Neuronal stem cell (in vitro differentiated cells): Measurements from ENCODE around the gene DUSP1.

Source experiments
- DNase-seq: peaks from one replicate; pipeline ENCODE4 v3.0.0-alpha.2; 2013; ENCODE audit warnings: low spot score
- H2AFZ ChIP-seq: one replicate; pipeline ENCODE4 v1.6.1; 2013; ENCODE audit warnings: mild to moderate bottlenecking, low read length, inconsistent platforms
- H2AK5ac ChIP-seq: 2 replicates; pipeline ENCODE4 v1.6.1; 2013; ENCODE audit warnings: low read depth, mild to moderate bottlenecking, inconsistent platforms, low read length, moderate library complexity, mixed read lengths
- H2BK120ac ChIP-seq: 2 replicates; pipeline ENCODE4 v1.6.1; 2013; ENCODE audit warnings: low read depth, mild to moderate bottlenecking, inconsistent platforms, low read length, moderate library complexity, mixed read lengths
- H2BK12ac ChIP-seq: one replicate; pipeline ENCODE4 v1.6.1; 2013; ENCODE audit warnings: low read length, inconsistent platforms
- H2BK15ac ChIP-seq: 2 replicates; pipeline ENCODE4 v1.6.1; 2013; ENCODE audit warnings: mild to moderate bottlenecking, low read length, inconsistent platforms, mixed read lengths
- H2BK5ac ChIP-seq: one replicate; pipeline ENCODE4 v1.6.1; 2013; ENCODE audit warnings: inconsistent platforms, mild to moderate bottlenecking, low read length, moderate library complexity
- H3K14ac ChIP-seq: one replicate; pipeline ENCODE4 v1.6.1; 2013; ENCODE audit warnings: low read length, inconsistent platforms
- H3K18ac ChIP-seq: 2 replicates; pipeline ENCODE4 v1.6.1; 2013; ENCODE audit warnings: low read length, inconsistent platforms
- H3K23ac ChIP-seq: 2 replicates; pipeline ENCODE4 v1.6.1; 2013; ENCODE audit warnings: low read depth, mild to moderate bottlenecking, mixed read lengths, low read length, inconsistent platforms; ENCODE audit not compliant: poor library complexity
- H3K27ac ChIP-seq: replicated peaks from 3 replicates; pipeline ENCODE4 v1.5.1; 2013; ENCODE audit warnings: low read length, inconsistent platforms
- H3K27me3 ChIP-seq, 3 experiments: 2 replicates each; pipeline ENCODE4 v1.6.1; 2013; ENCODE audit warnings: low read length in 3 of 3, mild to moderate bottlenecking in 2 of 3, inconsistent platforms in 1 of 3, low read depth in 1 of 3, mixed read lengths in 1 of 3, moderate library complexity in 1 of 3; ENCODE audit not compliant: control insufficient read depth in 3 of 3, insufficient read depth in 3 of 3
- H3K36me3 ChIP-seq, 2 donors: replicated peaks in 1 of 2; 2 replicates each; pipeline ENCODE4 v1.6.1; 2013; ENCODE audit warnings: low read length in 2 of 2; ENCODE audit not compliant: control insufficient read depth in 2 of 2, insufficient read depth in 2 of 2
- H3K4ac ChIP-seq: 2 replicates; pipeline ENCODE4 v1.6.1; 2013; ENCODE audit warnings: inconsistent platforms, mild to moderate bottlenecking, low read length, moderate library complexity
- H3K4me1 ChIP-seq, 2 donors: 1 replicate in 1 of 2; 2 replicates in 1 of 2; pipeline ENCODE4 v1.6.1; 2013; ENCODE audit warnings: low read length in 2 of 2, low read depth in 1 of 2; ENCODE audit not compliant: control insufficient read depth in 2 of 2, insufficient read depth in 1 of 2
- H3K4me2 ChIP-seq: one replicate; pipeline ENCODE4 v1.6.1; 2013; ENCODE audit warnings: mild to moderate bottlenecking, low read length, inconsistent platforms; ENCODE audit not compliant: insufficient read depth, poor library complexity, severe bottlenecking
- H3K4me3 ChIP-seq, 2 donors: 2 replicates each; pipeline ENCODE4 v1.5.1; 2013; ENCODE audit warnings: low read length in 2 of 2, mild to moderate bottlenecking in 2 of 2, inconsistent platforms in 1 of 2, moderate library complexity in 1 of 2
- H3K79me1 ChIP-seq: one replicate; pipeline ENCODE4 v1.6.1; 2013; ENCODE audit warnings: low read depth, mild to moderate bottlenecking, inconsistent platforms, low read length, moderate library complexity
- H3K9ac ChIP-seq: one replicate; pipeline ENCODE4 v1.6.1; 2013; ENCODE audit warnings: mild to moderate bottlenecking, low read depth, low read length, inconsistent platforms; ENCODE audit not compliant: poor library complexity
- H3K9me3 ChIP-seq, 2 donors: replicated peaks in 1 of 2; 2 replicates each; pipeline versions ENCODE3 to v1.6.1; 2013; ENCODE audit warnings: low read length in 2 of 2, mild to moderate bottlenecking in 2 of 2, inconsistent platforms in 1 of 2, low read depth in 1 of 2, mixed read lengths in 1 of 2, moderate library complexity in 1 of 2; ENCODE audit not compliant: control insufficient read depth in 2 of 2, insufficient read depth in 1 of 2
- H4K8ac ChIP-seq: one replicate; pipeline ENCODE4 v1.6.1; 2013; ENCODE audit warnings: low read depth, mild to moderate bottlenecking, inconsistent platforms, low read length, moderate library complexity
- H4K91ac ChIP-seq: one replicate; pipeline ENCODE4 v1.6.1; 2013; ENCODE audit warnings: low read length, low read depth, mild to moderate bottlenecking, inconsistent platforms; ENCODE audit not compliant: poor library complexity
- WGBS, 2 donors: extraction: QIAGEN DNeasy Blood & Tissue Kit; methylation state at CpG; one replicate each; pipeline ENCODE4 v1.1.7; 2013; ENCODE audit warnings: missing lambda C conversion rate in 2 of 2, mixed read lengths in 1 of 2; ENCODE audit not compliant: insufficient read length in 2 of 2, insufficient replicate concordance in 1 of 2; ENCODE audit errors: extremely low coverage in 2 of 2; 5-methylcytosine and 5-hydroxymethylcytosine counted together

DUSP1 gene

DNA sequence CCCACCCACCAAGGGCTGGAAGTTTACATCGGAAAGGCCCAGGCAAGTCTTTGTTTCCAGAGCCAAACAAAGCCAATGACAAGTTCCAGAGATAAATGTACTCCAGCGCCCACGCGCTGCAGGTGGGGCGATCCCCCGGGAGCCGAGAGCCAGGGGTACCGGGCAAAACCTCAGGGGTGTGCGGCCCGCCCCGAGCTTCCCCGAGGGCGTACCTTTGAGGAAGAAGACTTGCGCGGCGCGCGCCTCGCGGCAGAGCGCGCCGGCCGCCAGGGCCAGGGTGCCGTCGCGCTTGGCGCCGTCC, 671 bp downstream of the DUSP1 start:
- WGBS, 2 donors: no CpG with 5 or more reads among the region's 29 CpGs
- Histone ChIP-seq H3K4me1 (peaks cover 16 to 29% of the 10 kb centered on the region in 2 donors), H3K9me3 (peaks cover 0 to 3% of the 10 kb centered on the region in 2 donors)

DNA sequence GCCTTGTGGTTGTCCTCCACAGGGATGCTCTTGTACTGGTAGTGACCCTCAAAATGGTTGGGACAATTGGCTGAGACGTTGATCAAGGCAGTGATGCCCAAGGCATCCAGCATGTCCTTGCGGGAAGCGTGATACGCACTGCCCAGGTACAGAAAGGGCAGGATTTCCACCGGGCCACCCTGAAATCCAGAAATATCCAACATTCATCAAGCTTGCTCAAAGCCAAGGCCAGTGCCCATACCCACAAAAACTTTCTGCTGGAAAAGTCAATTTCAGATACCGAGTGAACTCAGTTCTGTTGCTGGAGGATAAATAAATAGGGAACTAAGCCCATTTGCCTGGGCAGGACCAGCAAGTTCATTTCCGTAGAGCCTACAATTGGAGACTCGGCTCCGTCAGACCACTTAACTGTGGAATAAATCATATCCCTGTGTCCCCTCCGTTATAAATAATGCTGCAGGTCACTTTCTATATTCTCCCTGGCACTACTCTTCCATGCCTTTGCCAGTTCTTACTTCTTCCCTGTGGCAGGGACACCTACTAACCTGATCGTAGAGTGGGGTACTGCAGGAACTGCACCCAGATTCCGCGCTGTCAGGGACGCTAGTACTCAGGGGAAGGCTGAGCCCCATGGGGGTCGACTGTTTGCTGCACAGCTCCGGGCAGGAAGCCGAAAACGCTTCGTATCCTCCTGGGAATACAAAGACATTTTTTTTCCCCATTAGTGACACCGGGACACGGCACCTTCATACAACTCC, 1.2 kb downstream of the DUSP1 start:
- H4K91ac ChIP-seq: no peak overlapping the region
- no CpG with 5 or more reads among the region's 21 CpGs for WGBS, 2 donors
- no peak overlapping the region for H3K4ac ChIP-seq
- H3K9me3 ChIP-seq: peaks cover 0 to 3% of the 10 kb centered on the region in 2 donors
- H3K4me2 ChIP-seq: peak overlapping the region; percentile 90
- H3K4me3 ChIP-seq: peak overlapping the region; percentile 90 to 91
- H3K27me3 ChIP-seq: peaks cover 0 to 4% (median 0%) of the 10 kb centered on the region in 3 experiments
- peak overlapping the region; percentile 94 for H3K9ac ChIP-seq
- H3K23ac ChIP-seq: no peak overlapping the region
- H4K8ac ChIP-seq: no peak overlapping the region
- no peak for DNase-seq
- no peaks in the 10 kb centered on the region for H3K79me1 ChIP-seq
- no peak overlapping the region for H2BK15ac ChIP-seq
- H3K36me3 ChIP-seq: peaks cover 16 to 31% of the 10 kb centered on the region in 2 donors
- H2BK120ac ChIP-seq: no peak overlapping the region
- no peak overlapping the region for H2BK5ac ChIP-seq
- H3K18ac ChIP-seq: peak overlapping the region; percentile 97
- peak overlapping the region; percentile 98 for H2AFZ ChIP-seq
- no peak overlapping the region for H2AK5ac ChIP-seq
- no peak overlapping the region for H3K14ac ChIP-seq
- H3K4me1 ChIP-seq: peaks cover 18 to 32% of the 10 kb centered on the region in 2 donors
- H2BK12ac ChIP-seq: no peak overlapping the region
- H3K27ac ChIP-seq: no peak overlapping the region

More for the DNA sequence above, 671 bp downstream of the DUSP1 start:
- Histone ChIP-seq H3K9ac (peak overlapping the region; percentile 94), H3K4ac (peak overlapping the region; percentile 17), H3K27me3 (peaks cover 0 to 4% (median 0%) of the 10 kb centered on the region in 3 experiments), H4K91ac (no peak overlapping the region), H2AK5ac (no peak overlapping the region), H3K4me2 (peak overlapping the region; percentile 90), H3K79me1 (no peaks in the 10 kb centered on the region), H2BK120ac (no peak overlapping the region), H3K18ac (peak overlapping the region; percentile 97), H3K14ac (peak overlapping the region; percentile 99), H3K27ac (no peak overlapping the region), H2BK15ac (no peak overlapping the region), H2AFZ (peak overlapping the region; percentile 98), H4K8ac (no peak overlapping the region), H2BK5ac (peak overlapping the region; percentile 8), H2BK12ac (no peak overlapping the region), H3K4me3 (peak overlapping the region; percentile 90 to 91), H3K23ac (peak overlapping the region; percentile 99), H3K36me3 (peaks cover 16 to 31% of the 10 kb centered on the region in 2 donors)
- no peak for DNase-seq

- Histone ChIP-seq H2AFZ (no peak overlapping the region), H3K4ac (no peak overlapping the region), H3K4me2 (peak overlapping the region; percentile 90), H3K27me3 (peaks cover 0 to 4% (median 0%) of the 10 kb centered on the region in 3 experiments), H3K9ac (no peak overlapping the region), H3K4me1 (peaks cover 20 to 35% of the 10 kb centered on the region in 2 donors), H3K79me1 (no peaks in the 10 kb centered on the region), H2BK15ac (no peak overlapping the region), H3K36me3 (peaks cover 16 to 31% of the 10 kb centered on the region in 2 donors), H4K91ac (no peak overlapping the region), H3K4me3 (peak overlapping the region in 1 of 2 donors; percentile 91), H2BK12ac (no peak overlapping the region), H3K9me3 (peaks cover 0 to 3% of the 10 kb centered on the region in 2 donors), H2BK120ac (no peak overlapping the region), H2AK5ac (no peak overlapping the region), H3K23ac (no peak overlapping the region), H3K27ac (no peak overlapping the region), H2BK5ac (no peak overlapping the region), H4K8ac (no peak overlapping the region), H3K18ac (no peak overlapping the region), H3K14ac (no peak overlapping the region)
- no peak for DNase-seq
- no CpG with 5 or more reads among the region's 2 CpGs for WGBS, 2 donors
Observed at GRCh38 chr5:172769342-172769615, 1.7 kb downstream of the DUSP1 start.

- Histone ChIP-seq H4K91ac (no peak overlapping the region), H2AK5ac (no peak overlapping the region), H3K4me2 (no peak overlapping the region), H2BK120ac (no peak overlapping the region), H3K18ac (no peak overlapping the region), H3K27me3 (peaks cover 0 to 4% (median 0%) of the 10 kb centered on the region in 3 experiments), H2BK12ac (no peak overlapping the region), H2BK5ac (no peak overlapping the region), H3K27ac (no peak overlapping the region), H4K8ac (no peak overlapping the region), H3K4ac (no peak overlapping the region), H3K9me3 (peaks cover 0 to 3% of the 10 kb centered on the region in 2 donors), H3K9ac (no peak overlapping the region), H3K4me3 (peak overlapping the region in 1 of 2 donors; percentile 91), H3K79me1 (no peaks in the 10 kb centered on the region), H2BK15ac (no peak overlapping the region), H3K4me1 (peaks cover 21 to 35% of the 10 kb centered on the region in 2 donors), H3K14ac (no peak overlapping the region), H3K36me3 (peaks cover 16 to 31% of the 10 kb centered on the region in 2 donors), H3K23ac (no peak overlapping the region), H2AFZ (no peak overlapping the region)
- no peak for DNase-seq
- no CpG with 5 or more reads among the region's 20 CpGs for WGBS, 2 donors
Observed at GRCh38 chr5:172768573-172769341, 2.2 kb downstream of the DUSP1 start.
